IMR-90 (cell line): ENCODE data around the gene CPA4. TPM values are rescaled to one million over a fixed set of nuclear protein-coding genes. Genes with fewer than 3 reads are reported as not detected.

ENCODE experiments used
- ATAC-seq: fragments of 200-7000 bp; cut with Tn5 transposase; 2 replicates; pipeline ENCODE4 v1.9.1; 2020; ENCODE audit warnings: low read depth, mild to moderate bottlenecking, moderate library complexity
- BruUV-seq: library from RNA; stranded (reverse); fragments of 400-500 nt; replicated peaks from 2 replicates; lab custom pipeline; 2021; lab: Mats Ljungman, UMichigan
- CTCF ChIA-PET: fragments of 300-600 bp; formaldehyde crosslinking; extraction: SDS; loops from one replicate; lab custom pipeline; 2021; ENCODE audit warnings: antibody characterized with exemption; lab: Yijun Ruan, JAX
- POLR2A ChIA-PET: fragments of 300-600 bp; sonication (Branson Sonifier 250); formaldehyde crosslinking; loops from one replicate; lab custom pipeline; 2022; ENCODE audit warnings: antibody characterized with exemption; ENCODE audit not compliant: unreplicated experiment; lab: Charles Lee
- DNase-seq: peaks from one replicate; pipeline ENCODE4 v3.0.0; 2013
- H2AFZ ChIP-seq: replicated peaks from 2 replicates; pipeline ENCODE3; 2013; ENCODE audit warnings: low read length, mild to moderate bottlenecking; ENCODE audit not compliant: poor library complexity
- H2AK5ac ChIP-seq: 2 replicates; pipeline ENCODE4 v1.6.1; 2013; ENCODE audit warnings: low read depth, low read length, inconsistent platforms
- H2AK9ac ChIP-seq: replicated peaks from 2 replicates; pipeline ENCODE3; 2013; ENCODE audit warnings: mild to moderate bottlenecking, low read depth, low read length, moderate library complexity; ENCODE audit not compliant: poor library complexity
- H2BK120ac ChIP-seq: 2 replicates; pipeline ENCODE4 v1.6.1; 2013; ENCODE audit warnings: low read depth, low read length, inconsistent platforms
- H2BK15ac ChIP-seq: 3 replicates; pipeline ENCODE4 v1.6.1; 2013; ENCODE audit warnings: low read depth, low read length, inconsistent platforms
- H2BK20ac ChIP-seq: 2 replicates; pipeline ENCODE4 v1.6.1; 2013; ENCODE audit warnings: low read depth, mild to moderate bottlenecking, inconsistent platforms, low read length, moderate library complexity
- H2BK5ac ChIP-seq: 2 replicates; pipeline ENCODE4 v1.6.1; 2013; ENCODE audit warnings: mild to moderate bottlenecking, low read depth, low read length, inconsistent platforms; ENCODE audit not compliant: poor library complexity, severe bottlenecking
- H3K14ac ChIP-seq: replicated peaks from 2 replicates; pipeline ENCODE4 v1.6.1; 2013; ENCODE audit warnings: low read depth, low read length, inconsistent platforms
- H3K18ac ChIP-seq: 2 replicates; pipeline ENCODE4 v1.6.1; 2013; ENCODE audit warnings: low read depth, low read length, control low read depth
- H3K23ac ChIP-seq: 2 replicates; pipeline ENCODE4 v1.6.1; 2013; ENCODE audit warnings: low read depth, low read length, inconsistent platforms
- H3K27ac ChIP-seq: 2 replicates; pipeline ENCODE4 v1.5.1; 2013; ENCODE audit warnings: mild to moderate bottlenecking, control low read depth, low read length; ENCODE audit not compliant: insufficient read depth
- H3K27me3 ChIP-seq: 2 replicates; pipeline ENCODE4 v1.6.1; 2013; ENCODE audit warnings: low read length; ENCODE audit not compliant: control insufficient read depth, insufficient read depth
- H3K36me3 ChIP-seq: 2 replicates; pipeline ENCODE4 v1.6.1; 2013; ENCODE audit warnings: low read length, mixed read lengths; ENCODE audit not compliant: control insufficient read depth, insufficient read depth
- H3K4ac ChIP-seq: 2 replicates; pipeline ENCODE4 v1.6.1; 2013; ENCODE audit warnings: low read depth, low read length, inconsistent platforms
- H3K4me1 ChIP-seq: 2 replicates; pipeline ENCODE4 v1.6.1; 2013; ENCODE audit warnings: low read length, mixed read lengths; ENCODE audit not compliant: control insufficient read depth, insufficient read depth
- H3K4me2 ChIP-seq: 2 replicates; pipeline ENCODE4 v1.6.1; 2013; ENCODE audit warnings: low read depth, mild to moderate bottlenecking, control low read depth, low read length, moderate library complexity
- H3K4me3 ChIP-seq: 2 replicates; pipeline ENCODE4 v1.5.1; 2013; ENCODE audit warnings: low read depth, mild to moderate bottlenecking, control low read depth, low read length, moderate library complexity; ENCODE audit not compliant: insufficient read depth
- H3K56ac ChIP-seq: 2 replicates; pipeline ENCODE4 v1.6.1; 2013; ENCODE audit warnings: low read length, inconsistent platforms; ENCODE audit not compliant: insufficient read depth; ENCODE audit errors: extremely low read depth
- H3K79me1 ChIP-seq, 2 experiments: 2 replicates each; pipeline ENCODE4 v1.6.1; 2013; ENCODE audit warnings: low read length in 2 of 2, inconsistent platforms in 1 of 2, low read depth in 1 of 2
- H3K9ac ChIP-seq: 2 replicates; pipeline ENCODE4 v1.6.1; 2013; ENCODE audit warnings: low read depth, low read length, control low read depth
- H3K9me1 ChIP-seq: 2 replicates; pipeline ENCODE4 v1.6.1; 2013; ENCODE audit warnings: low read length, inconsistent platforms; ENCODE audit not compliant: insufficient read depth
- H3K9me3 ChIP-seq: 2 replicates; pipeline ENCODE4 v1.6.1; 2013; ENCODE audit warnings: low read length; ENCODE audit not compliant: control insufficient read depth, insufficient read depth
- H4K20me1 ChIP-seq: 2 replicates; pipeline ENCODE4 v1.6.1; 2013; ENCODE audit warnings: low read length, inconsistent platforms; ENCODE audit not compliant: insufficient read depth
- H4K5ac ChIP-seq: 2 replicates; pipeline ENCODE4 v1.6.1; 2013; ENCODE audit warnings: mild to moderate bottlenecking, low read depth, low read length, control low read depth
- H4K8ac ChIP-seq, 2 experiments: 2 replicates each; pipeline ENCODE4 v1.6.1; 2013; ENCODE audit warnings: low read depth in 2 of 2, low read length in 2 of 2, control low read depth in 1 of 2, inconsistent platforms in 1 of 2
- H4K91ac ChIP-seq: 2 replicates; pipeline ENCODE4 v1.6.1; 2013; ENCODE audit warnings: low read depth, low read length, inconsistent platforms; ENCODE audit not compliant: insufficient read depth
- BHLHE40 ChIP-seq: fragments of 150-350 bp; IDR thresholded peaks from 2 replicates; pipeline ENCODE4 v1.6.1; 2016; ENCODE audit warnings: mild to moderate bottlenecking, low read depth, low read length
- CEBPB ChIP-seq: IDR thresholded peaks from 2 replicates; pipeline ENCODE4 v1.6.1; 2012; ENCODE audit warnings: low read depth, low read length, improper control_type of control experiment
- MAZ ChIP-seq: IDR thresholded peaks from 2 replicates; pipeline ENCODE4 v1.6.1; 2012; ENCODE audit warnings: low read depth, mild to moderate bottlenecking, low read length, improper control_type of control experiment, moderate library complexity, borderline replicate concordance
- NFE2L2 ChIP-seq: fragments of 150-350 bp; IDR thresholded peaks from 2 replicates; pipeline ENCODE4 v1.6.1; 2016; ENCODE audit warnings: low read depth, mild to moderate bottlenecking, low read length
- POLR2A ChIP-seq: IDR thresholded peaks from 2 replicates; pipeline ENCODE4 v1.6.1; 2012; ENCODE audit warnings: mild to moderate bottlenecking, low read depth, low read length
- RAD21 ChIP-seq: IDR thresholded peaks from 2 replicates; pipeline ENCODE4 v1.6.1; 2012; ENCODE audit warnings: low read length, improper control_type of control experiment
- RCOR1 ChIP-seq: IDR thresholded peaks from 2 replicates; pipeline ENCODE4 v1.6.1; 2012; ENCODE audit warnings: mild to moderate bottlenecking, low read length, improper control_type of control experiment; ENCODE audit not compliant: insufficient replicate concordance
- SMC3 ChIP-seq: fragments of 150-350 bp; IDR thresholded peaks from 2 replicates; pipeline ENCODE4 v1.6.1; 2016; ENCODE audit warnings: low read depth, mild to moderate bottlenecking, antibody characterized with exemption, low read length, moderate library complexity
- WGBS, 2 experiments: methylation state at CpG; one replicate each; pipeline versions ENCODE4 v1.1.5 to v1.1.7; 2013; ENCODE audit warnings: missing lambda C conversion rate in 2 of 2; ENCODE audit not compliant: insufficient read length in 1 of 2; ENCODE audit errors: extremely low coverage in 2 of 2; 5-methylcytosine and 5-hydroxymethylcytosine counted together
- dilution Hi-C: fragments of 300-500 bp; cut with HindIII; formaldehyde crosslinking; loops from one replicate; pipeline ENCODE4 v1.14.3; 2018; ENCODE audit warnings: low sequenced_read_pairs; ENCODE audit not compliant: unreplicated experiment
- in situ Hi-C: fragments of 300-500 bp; cut with MboI; formaldehyde crosslinking; loops from 3 replicates; pipeline ENCODE4 v1.14.3; 2019; ENCODE audit warnings: low sequenced_read_pairs, inconsistent platforms, mixed read lengths
- intact Hi-C: fragments of 100-400 bp; cut with micrococcal nuclease; formaldehyde crosslinking; loops from 2 replicates; pipeline ENCODE4 v1.10.0; 2022
- polyA plus RNA-seq, 3 experiments: library from polyadenylated mRNA; depleted of rRNA; stranded (reverse); fragments of >200 nt; gene quantifications; 2 replicates each; pipeline ENCODE4 v1.2.3, GENCODE V29; 2012; ENCODE audit warnings: low replicate concordance in 1 of 3
- total RNA-seq: library from RNA; depleted of rRNA; stranded (reverse); fragments of >200 nt; gene quantifications from 2 replicates; pipeline ENCODE4 v1.2.3, GENCODE V29; 2012
- TF ChIP-seq, protein P1 (sequence below): conservative IDR thresholded peaks from 2 replicates; pipeline ENCODE4 v1.5.1; 2012; ENCODE audit warnings: mild to moderate bottlenecking, low read depth, low read length, improper control_type of control experiment
- TF ChIP-seq, protein P2 (sequence below): fragments of 150-350 bp; IDR thresholded peaks from 2 replicates; pipeline ENCODE4 v1.6.1; 2016; ENCODE audit warnings: low read depth, mild to moderate bottlenecking, low read length, moderate library complexity, borderline replicate concordance
- TF ChIP-seq, protein P3 (sequence below): fragments of 150-350 bp; IDR thresholded peaks from 2 replicates; pipeline ENCODE4 v1.6.1; 2017; ENCODE audit warnings: mild to moderate bottlenecking, antibody characterized with exemption, low read length, low read depth

CPA4 gene
- total and polyA plus RNA-seq, 2 of the 4 experiments (the other 2 are of a cell fraction), result 316 to 365 TPM

DNA sequence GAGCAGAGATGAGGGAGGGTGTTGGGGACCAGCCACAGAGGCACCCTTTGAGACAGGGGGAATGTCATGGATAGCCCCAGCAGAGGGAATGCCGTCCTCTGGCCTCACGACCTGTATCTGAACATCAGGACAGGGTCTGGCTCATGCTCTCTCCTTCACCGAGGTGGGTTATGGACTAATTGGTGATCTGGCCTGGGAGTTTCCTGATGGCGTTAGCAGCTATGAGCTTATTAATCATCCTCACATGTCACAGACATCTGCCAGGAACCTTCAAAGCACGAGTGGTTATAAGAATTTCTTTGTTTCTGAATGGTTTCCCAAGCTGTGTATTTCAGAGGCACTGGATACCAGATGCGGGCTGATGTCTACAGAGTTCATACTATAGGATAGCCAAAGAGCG is 6.9 kb downstream of the CPA4 start (continued):
- TF ChIP-seq RCOR1 (no peak), RAD21 (no peak), SMC3 (no peak)

DNA sequence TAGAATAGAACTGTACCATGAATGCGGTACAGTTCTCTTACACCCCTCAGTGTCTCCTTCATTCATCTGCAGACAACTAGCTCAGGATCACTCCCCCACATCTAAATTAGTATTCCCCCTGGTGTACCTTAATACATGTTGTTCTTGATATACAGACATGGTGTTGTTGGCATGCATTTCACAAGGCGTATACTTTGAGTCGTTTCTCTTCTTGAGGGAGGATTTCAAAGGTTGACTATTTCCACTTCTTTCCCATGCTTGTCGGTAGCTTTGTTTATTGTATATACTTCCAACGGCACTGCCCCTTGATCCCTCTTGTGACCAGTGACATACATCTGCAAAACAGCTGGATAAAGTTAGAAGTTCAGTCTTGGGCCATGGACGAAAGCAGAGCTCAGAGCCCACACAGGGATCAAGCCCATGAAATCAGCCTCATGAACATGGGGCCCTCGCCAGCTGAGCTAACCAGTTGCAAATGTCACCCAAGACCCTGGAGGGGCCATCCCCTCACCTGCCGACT is 8.6 kb downstream of the CPA4 start:
- H2AK9ac ChIP-seq, result no peak overlapping the region
- H3K23ac ChIP-seq, result no peak overlapping the region
- TF ChIP-seq, protein P1, sequence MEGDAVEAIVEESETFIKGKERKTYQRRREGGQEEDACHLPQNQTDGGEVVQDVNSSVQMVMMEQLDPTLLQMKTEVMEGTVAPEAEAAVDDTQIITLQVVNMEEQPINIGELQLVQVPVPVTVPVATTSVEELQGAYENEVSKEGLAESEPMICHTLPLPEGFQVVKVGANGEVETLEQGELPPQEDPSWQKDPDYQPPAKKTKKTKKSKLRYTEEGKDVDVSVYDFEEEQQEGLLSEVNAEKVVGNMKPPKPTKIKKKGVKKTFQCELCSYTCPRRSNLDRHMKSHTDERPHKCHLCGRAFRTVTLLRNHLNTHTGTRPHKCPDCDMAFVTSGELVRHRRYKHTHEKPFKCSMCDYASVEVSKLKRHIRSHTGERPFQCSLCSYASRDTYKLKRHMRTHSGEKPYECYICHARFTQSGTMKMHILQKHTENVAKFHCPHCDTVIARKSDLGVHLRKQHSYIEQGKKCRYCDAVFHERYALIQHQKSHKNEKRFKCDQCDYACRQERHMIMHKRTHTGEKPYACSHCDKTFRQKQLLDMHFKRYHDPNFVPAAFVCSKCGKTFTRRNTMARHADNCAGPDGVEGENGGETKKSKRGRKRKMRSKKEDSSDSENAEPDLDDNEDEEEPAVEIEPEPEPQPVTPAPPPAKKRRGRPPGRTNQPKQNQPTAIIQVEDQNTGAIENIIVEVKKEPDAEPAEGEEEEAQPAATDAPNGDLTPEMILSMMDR, result no peak
- TF ChIP-seq POLR2A, result no peak
- TF ChIP-seq NFE2L2, result no peak
- no peak for TF ChIP-seq CEBPB
- TF ChIP-seq RAD21, result no peak
- TF ChIP-seq, protein P2, sequence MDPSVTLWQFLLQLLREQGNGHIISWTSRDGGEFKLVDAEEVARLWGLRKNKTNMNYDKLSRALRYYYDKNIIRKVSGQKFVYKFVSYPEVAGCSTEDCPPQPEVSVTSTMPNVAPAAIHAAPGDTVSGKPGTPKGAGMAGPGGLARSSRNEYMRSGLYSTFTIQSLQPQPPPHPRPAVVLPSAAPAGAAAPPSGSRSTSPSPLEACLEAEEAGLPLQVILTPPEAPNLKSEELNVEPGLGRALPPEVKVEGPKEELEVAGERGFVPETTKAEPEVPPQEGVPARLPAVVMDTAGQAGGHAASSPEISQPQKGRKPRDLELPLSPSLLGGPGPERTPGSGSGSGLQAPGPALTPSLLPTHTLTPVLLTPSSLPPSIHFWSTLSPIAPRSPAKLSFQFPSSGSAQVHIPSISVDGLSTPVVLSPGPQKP, result no peak
- no peak for TF ChIP-seq BHLHE40
- no peak for TF ChIP-seq RCOR1
- TF ChIP-seq, protein P3, sequence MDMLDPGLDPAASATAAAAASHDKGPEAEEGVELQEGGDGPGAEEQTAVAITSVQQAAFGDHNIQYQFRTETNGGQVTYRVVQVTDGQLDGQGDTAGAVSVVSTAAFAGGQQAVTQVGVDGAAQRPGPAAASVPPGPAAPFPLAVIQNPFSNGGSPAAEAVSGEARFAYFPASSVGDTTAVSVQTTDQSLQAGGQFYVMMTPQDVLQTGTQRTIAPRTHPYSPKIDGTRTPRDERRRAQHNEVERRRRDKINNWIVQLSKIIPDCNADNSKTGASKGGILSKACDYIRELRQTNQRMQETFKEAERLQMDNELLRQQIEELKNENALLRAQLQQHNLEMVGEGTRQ, result no peak
- TF ChIP-seq MAZ, result no peak
- no peaks in the 10 kb centered on the region for H3K79me1 ChIP-seq
- H3K9me1 ChIP-seq, result no peaks in the 10 kb centered on the region; the same call in 1 of the 2 replicates
- no peak overlapping the region for H4K8ac ChIP-seq
- no peak for ATAC-seq
- 83% methylated on average over 3 of the region's 8 CpGs; no CpG with 5 or more reads in 1 of the 2 experiments for WGBS, 2 experiments
- H3K4me2 ChIP-seq, result no peak overlapping the region
- no peaks in the 10 kb centered on the region for H3K27me3 ChIP-seq
- no peak overlapping the region for H3K27ac ChIP-seq
- no peak overlapping the region for H4K5ac ChIP-seq
- intact Hi-C loops (no loop called here), dilution Hi-C loops (no loop called here), in situ Hi-C loops (no loop called here)
- H2BK5ac ChIP-seq, result no peak overlapping the region
- ChIA-PET POLR2A (no interaction called here), CTCF (interaction anchor here (1.6 kb wide), 1 partner anchor 9 kb away, joined by 3 read pairs; the partner anchor contains the start of gene CPA4)
- no peak overlapping the region for H4K91ac ChIP-seq
- no peak overlapping the region for H3K14ac ChIP-seq
- H3K4me1 ChIP-seq, result peaks cover 2% of the 10 kb centered on the region
- no peak overlapping the region for H3K9ac ChIP-seq
- no peak overlapping the region for H2BK15ac ChIP-seq
- no peaks in the 10 kb centered on the region for H4K20me1 ChIP-seq
- H2AFZ ChIP-seq, result no peak overlapping the region
- H2BK20ac ChIP-seq, result no peak overlapping the region; the same call in 1 of the 2 replicates
- 0 out of 2 replicates have a peak overlapping the region, but pooled peaks have one; percentile 3 for H2AK5ac ChIP-seq
- DNase-seq, result no peak
- no peak overlapping the region for H3K56ac ChIP-seq
- no TSS peak for BruUV-seq
- H3K4ac ChIP-seq, result no peak overlapping the region; the same call in 1 of the 2 replicates
- H3K18ac ChIP-seq, result no peak overlapping the region
- H3K36me3 ChIP-seq, result peaks cover 2% of the 10 kb centered on the region; the same call in 1 of the 2 replicates
- H3K4me3 ChIP-seq, result no peak overlapping the region
- H2BK120ac ChIP-seq, result no peak overlapping the region
- H3K9me3 ChIP-seq, result no peaks in the 10 kb centered on the region
